Activated CD4-positive, alpha-beta T cell treated with anti-CD3 and anti-CD28 coated beads, Interleukin-2, amount 10 ng/mL, durations not matched to agents 24 days and 14 days (primary cell): ENCODE measurements around the gene TOX3. TPM values are rescaled to one million over a fixed set of nuclear protein-coding genes. Genes with fewer than 3 reads are reported as not detected.

Experiments used
- DNase-seq: peaks from one replicate; pipeline ENCODE4 v3.0.0; 2022
- H3K27ac Mint-ChIP-seq: one replicate; pipeline ENCODE4 v1.8.0; 2022; ENCODE audit warnings: mild to moderate bottlenecking, mixed read lengths
- H3K27me3 Mint-ChIP-seq: one replicate; pipeline ENCODE4 v1.8.0; 2022; ENCODE audit warnings: mixed read lengths
- H3K36me3 Mint-ChIP-seq: one replicate; pipeline ENCODE4 v1.8.0; 2022; ENCODE audit warnings: low read depth, mild to moderate bottlenecking, mixed read lengths
- H3K4me1 Mint-ChIP-seq: one replicate; pipeline ENCODE4 v1.8.0; 2021; ENCODE audit warnings: mixed read lengths
- H3K4me3 Mint-ChIP-seq: one replicate; pipeline ENCODE4 v1.8.0; 2022; ENCODE audit warnings: mild to moderate bottlenecking, moderate library complexity, mixed read lengths
- H3K9me3 Mint-ChIP-seq: one replicate; pipeline ENCODE4 v1.8.0; 2021; ENCODE audit warnings: mixed read lengths
- intact Hi-C: fragments of 100-400 bp; cut with micrococcal nuclease; formaldehyde crosslinking; loops from one replicate; pipeline ENCODE4 v1.15.1; 2023
- total RNA-seq: library from RNA; stranded (reverse); gene quantifications from 2 replicates; pipeline ENCODE4 v1.2.3, GENCODE V29; 2022

The TOX3 gene
- total RNA-seq, 1 donor from 2014 or later: not detected

DNA sequence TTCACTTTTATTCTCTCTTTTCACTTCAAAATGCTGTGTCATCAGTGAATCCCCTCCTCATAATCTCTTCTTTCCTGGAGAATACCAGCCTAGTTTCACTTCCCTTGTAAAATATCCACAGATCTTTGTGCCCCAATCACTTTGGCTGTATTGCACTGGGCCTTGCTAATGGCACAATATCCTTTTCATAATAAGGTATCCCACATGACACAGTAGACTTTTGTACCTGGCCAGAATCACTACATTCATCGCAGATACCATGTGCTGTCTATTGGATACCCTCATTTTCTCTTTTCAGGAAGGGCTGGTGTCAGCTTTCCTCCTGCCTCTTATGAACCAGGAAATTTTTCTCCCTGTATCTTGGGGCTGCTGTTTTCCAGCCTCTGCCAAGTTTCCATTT, 25.7 kb upstream of the TOX3 start:
- H3K27ac Mint-ChIP-seq: no peak overlapping the region
- no peaks in the 10 kb centered on the region for H3K36me3 Mint-ChIP-seq
- no peak overlapping the region for H3K4me3 Mint-ChIP-seq
- H3K4me1 Mint-ChIP-seq: no peaks in the 10 kb centered on the region
- intact Hi-C loops: no loop called here
- no peak for DNase-seq
- no peaks in the 10 kb centered on the region for H3K9me3 Mint-ChIP-seq
- H3K27me3 Mint-ChIP-seq: no peaks in the 10 kb centered on the region

DNA sequence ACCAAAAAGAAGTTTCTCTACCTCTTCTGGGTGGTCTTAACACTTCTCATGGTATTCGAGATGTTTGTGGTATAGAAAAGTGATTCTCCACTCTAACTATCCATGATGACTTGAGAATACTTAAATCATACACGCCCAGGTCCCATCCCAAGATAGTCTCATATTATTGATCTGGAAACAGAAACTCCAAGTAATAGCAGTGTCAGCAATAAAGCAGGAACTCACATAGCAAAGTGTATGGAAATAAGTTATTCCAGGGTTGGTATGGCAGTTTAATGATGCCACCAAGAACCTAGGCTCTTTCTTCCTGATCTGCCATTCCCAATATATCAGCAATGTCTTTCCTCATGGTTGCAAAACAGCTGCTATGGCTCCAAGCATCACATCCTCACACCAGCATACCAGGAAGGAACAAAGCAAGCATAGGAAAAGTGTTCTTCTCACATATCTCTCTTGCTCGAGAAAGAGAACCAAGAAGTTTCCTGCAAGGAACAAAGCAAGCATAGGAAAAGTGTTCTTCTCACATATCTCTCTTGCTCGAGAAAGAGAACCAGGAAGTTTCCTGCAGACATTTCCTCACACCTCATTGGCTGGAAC, 23.6 kb upstream of the TOX3 start:
- H3K36me3 Mint-ChIP-seq: no peaks in the 10 kb centered on the region
- no peaks in the 10 kb centered on the region for H3K4me1 Mint-ChIP-seq
- no peaks in the 10 kb centered on the region for H3K27me3 Mint-ChIP-seq
- no peaks in the 10 kb centered on the region for H3K9me3 Mint-ChIP-seq
- intact Hi-C loops: no loop called here
- DNase-seq: no peak
- no peak overlapping the region for H3K27ac Mint-ChIP-seq
- H3K4me3 Mint-ChIP-seq: no peak overlapping the region

DNA sequence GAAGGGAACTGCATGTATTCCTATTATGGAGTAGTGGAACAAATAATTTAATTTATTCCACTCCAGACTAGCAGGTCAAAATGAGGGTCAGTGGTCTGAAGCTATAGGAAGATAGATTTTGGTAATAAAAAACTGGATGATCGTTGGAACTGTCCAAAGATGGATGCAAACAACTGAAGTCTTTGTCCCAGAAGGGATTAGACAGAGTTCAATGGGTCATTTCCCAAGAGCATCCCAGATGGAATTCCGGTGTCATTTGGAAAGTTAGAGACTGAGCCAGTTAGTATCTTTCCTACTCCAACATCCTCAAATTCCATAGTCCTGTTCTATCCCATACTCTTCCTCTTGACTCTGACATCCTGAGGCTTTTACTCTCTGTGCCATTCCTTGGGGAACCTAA, 22.8 kb upstream of the TOX3 start:
- no peak for DNase-seq
- H3K9me3 Mint-ChIP-seq: no peaks in the 10 kb centered on the region
- H3K27ac Mint-ChIP-seq: no peak overlapping the region
- no peak overlapping the region for H3K4me3 Mint-ChIP-seq
- no peaks in the 10 kb centered on the region for H3K27me3 Mint-ChIP-seq
- no peaks in the 10 kb centered on the region for H3K4me1 Mint-ChIP-seq
- H3K36me3 Mint-ChIP-seq: no peaks in the 10 kb centered on the region
- intact Hi-C loops: no loop called here

DNA sequence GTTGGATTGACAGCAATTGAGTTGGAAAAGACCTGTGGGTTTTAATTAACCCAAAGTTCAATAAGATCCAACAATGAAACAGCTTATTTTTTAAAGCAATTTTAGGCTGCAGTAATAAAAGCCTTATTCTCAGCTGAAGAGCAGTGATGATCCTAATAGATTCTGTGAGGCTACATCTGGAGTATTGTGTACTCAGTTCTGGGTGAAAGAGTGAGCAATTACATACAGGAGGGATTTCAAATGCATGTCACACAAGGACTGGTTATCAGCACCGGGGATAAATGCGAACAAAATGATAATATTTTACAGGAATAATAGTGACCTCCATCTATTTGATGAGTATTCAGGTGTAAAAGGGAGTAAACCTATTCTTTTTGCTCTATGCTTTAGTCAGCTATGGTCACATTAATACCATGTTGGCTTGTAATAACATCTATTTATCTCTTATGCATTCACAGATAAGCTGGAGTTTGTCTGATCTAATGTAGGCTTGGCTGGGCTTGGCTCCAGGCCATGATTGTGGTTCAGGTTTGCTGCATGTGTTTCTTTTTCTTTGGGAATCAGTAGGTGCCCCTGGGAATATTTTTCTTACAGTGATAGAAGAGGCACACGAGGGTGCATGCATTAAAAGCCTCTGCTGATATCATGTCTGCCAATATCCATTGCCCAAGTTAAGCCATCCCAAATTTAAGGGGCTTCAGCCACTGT, 22.2 kb upstream of the TOX3 start:
- no peaks in the 10 kb centered on the region for H3K27me3 Mint-ChIP-seq
- H3K36me3 Mint-ChIP-seq: no peaks in the 10 kb centered on the region
- H3K9me3 Mint-ChIP-seq: no peaks in the 10 kb centered on the region
- no peaks in the 10 kb centered on the region for H3K4me1 Mint-ChIP-seq
- no peak overlapping the region for H3K27ac Mint-ChIP-seq
- intact Hi-C loops: no loop called here
- DNase-seq: no peak
- no peak overlapping the region for H3K4me3 Mint-ChIP-seq

DNA sequence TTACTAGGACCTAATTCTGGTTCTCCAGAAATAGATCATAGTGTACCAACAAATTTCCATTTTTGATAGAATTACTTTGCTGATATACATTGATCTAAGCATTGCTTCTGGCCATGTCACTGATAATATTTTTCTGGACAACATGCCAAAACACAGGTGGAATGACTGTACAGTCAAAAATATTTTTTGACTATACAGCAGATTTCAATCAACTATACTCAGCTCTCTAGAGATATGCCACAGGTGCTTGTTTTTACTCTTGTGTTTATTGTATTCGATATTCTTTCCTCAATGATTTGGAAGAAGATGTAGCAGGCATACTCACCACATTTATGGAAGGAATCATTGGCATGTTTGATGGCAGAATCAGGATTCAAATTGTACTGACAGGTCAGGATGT, 21.6 kb upstream of the TOX3 start:
- no peak overlapping the region for H3K4me3 Mint-ChIP-seq
- H3K36me3 Mint-ChIP-seq: no peaks in the 10 kb centered on the region
- H3K27ac Mint-ChIP-seq: no peak overlapping the region
- H3K27me3 Mint-ChIP-seq: no peaks in the 10 kb centered on the region
- H3K4me1 Mint-ChIP-seq: no peaks in the 10 kb centered on the region
- no peak for DNase-seq
- intact Hi-C loops: no loop called here
- peaks cover 3% of the 10 kb centered on the region for H3K9me3 Mint-ChIP-seq

DNA sequence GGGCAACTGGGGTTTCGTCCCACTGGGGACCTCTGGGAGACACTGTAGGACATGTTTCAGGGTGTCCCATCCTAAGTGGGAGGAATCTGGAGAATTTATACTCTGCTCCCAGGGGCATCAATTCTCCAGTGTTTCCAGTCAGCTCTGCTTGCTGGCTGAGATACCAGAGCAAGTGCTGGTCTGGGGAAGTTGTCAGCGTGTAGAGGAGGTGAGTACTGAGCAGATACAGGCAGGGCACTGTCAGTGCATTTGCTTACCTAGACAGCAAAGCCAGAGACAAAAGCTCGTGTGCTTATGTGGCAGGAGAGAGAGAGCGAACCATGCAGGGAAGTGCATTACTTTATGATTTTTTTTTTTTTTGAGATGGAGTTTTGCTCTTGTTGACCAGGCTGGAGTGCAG, 20.2 kb upstream of the TOX3 start:
- no peaks in the 10 kb centered on the region for H3K27me3 Mint-ChIP-seq
- H3K4me3 Mint-ChIP-seq: no peak overlapping the region
- H3K36me3 Mint-ChIP-seq: no peaks in the 10 kb centered on the region
- DNase-seq: no peak
- intact Hi-C loops: no loop called here
- no peak overlapping the region for H3K27ac Mint-ChIP-seq
- no peaks in the 10 kb centered on the region for H3K4me1 Mint-ChIP-seq
- peaks cover 3% of the 10 kb centered on the region for H3K9me3 Mint-ChIP-seq

DNA sequence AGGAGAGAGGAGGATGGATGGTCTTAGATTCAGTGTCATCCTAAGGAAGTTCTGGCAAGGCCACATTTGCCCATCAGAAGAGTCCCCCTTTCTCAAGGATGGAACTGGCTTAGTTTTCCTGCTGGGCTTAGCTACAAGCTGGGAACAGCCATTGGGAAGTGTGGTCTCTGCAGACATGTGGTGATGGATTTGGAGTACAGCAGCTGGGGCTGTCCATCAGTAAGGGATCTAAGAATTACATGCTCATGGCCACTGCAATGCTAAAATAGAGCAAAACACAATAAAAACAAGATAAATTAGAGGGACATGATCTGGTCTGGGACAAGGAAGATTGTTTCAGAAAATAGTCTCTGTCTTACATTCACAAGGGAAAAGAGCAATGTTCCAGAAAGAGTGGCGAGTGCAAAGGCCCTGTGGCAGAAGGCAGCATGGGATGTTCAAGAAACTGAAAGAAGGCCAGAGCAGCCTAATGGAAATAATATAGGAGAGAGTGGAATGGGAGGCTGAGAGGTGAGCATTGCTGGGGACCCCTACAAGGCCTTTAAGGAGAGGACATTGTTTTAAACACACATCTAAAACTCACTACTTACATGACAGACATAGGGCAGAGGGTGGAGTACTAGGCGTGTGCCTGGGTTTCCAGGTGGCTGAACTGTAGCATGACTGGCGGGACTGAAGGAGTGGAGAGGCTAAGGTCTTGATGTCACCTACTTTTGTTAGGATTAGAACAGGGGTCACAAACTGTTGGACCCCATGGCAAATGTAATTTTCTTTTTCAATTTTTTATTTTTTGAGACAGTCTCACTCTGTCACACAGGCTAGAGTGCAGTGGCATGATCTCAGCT, 17.0 kb upstream of the TOX3 start:
- no peaks in the 10 kb centered on the region for H3K4me1 Mint-ChIP-seq
- no peak overlapping the region for H3K4me3 Mint-ChIP-seq
- no peak for DNase-seq
- H3K27me3 Mint-ChIP-seq: no peaks in the 10 kb centered on the region
- no peak overlapping the region for H3K27ac Mint-ChIP-seq
- H3K36me3 Mint-ChIP-seq: no peaks in the 10 kb centered on the region
- peaks cover 3% of the 10 kb centered on the region for H3K9me3 Mint-ChIP-seq
- intact Hi-C loops: no loop called here

DNA sequence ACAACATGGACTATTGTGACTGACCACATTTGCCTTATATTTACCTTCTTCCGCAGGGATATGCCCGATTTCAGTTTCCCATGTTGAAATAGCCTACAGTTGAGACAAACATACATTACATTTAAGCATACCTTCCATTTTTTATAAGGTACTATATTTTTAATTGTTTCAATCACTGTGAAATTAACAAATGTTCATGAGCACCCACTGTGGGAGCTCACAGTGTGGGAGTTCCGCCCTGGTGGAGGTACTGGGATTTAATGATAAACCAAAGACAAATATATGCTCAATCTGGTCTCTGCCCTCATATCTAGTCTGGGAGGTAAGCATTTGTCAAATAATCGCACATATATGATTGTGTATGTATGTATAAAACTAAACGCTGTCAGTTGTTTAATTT, 15.8 kb upstream of the TOX3 start:
- Mint-ChIP-seq H3K4me1 (no peaks in the 10 kb centered on the region), H3K4me3 (no peak overlapping the region), H3K36me3 (no peaks in the 10 kb centered on the region), H3K27me3 (no peaks in the 10 kb centered on the region), H3K27ac (no peak overlapping the region), H3K9me3 (peaks cover 3% of the 10 kb centered on the region)
- DNase-seq: no peak
- intact Hi-C loops: no loop called here

DNA sequence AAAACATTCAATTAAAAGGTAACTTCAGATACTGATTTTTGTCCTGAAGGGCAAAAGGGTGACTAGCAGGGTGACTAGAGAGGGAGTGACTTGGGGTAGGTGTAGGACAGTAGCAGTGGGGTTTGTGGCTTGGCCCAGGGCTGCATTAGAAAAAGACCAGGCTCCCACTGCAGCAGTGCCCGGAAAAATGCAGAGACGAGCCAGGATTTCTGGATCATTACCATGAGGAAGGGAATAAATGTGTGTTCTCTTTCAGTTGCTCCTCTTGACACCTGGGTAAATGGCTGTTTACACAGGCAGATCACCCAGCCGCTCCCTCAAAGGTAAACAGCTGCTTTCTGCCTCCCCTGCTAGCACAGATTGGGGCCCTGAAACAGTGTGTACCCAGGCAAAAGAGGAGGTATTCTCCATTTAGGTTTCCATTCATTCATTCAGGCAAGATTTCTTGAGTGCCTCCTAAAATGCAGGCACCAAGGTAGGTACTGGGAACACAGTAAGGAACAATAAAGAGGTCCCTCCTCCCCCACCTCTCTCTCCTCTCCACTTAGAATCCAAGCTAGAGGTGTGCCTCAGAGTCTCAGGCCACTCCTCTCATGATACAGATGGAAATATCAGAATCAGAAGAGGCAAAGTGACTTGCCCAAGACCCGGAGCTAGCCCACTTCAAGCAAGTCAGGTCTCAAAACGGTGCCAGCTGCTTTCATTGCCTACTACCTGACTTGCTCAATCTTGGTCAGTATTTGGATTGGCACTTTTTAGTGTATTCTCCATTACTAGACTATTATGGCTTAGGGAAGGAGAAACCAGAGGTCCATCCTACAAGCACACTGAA, 15.2 kb upstream of the TOX3 start:
- H3K27ac Mint-ChIP-seq: no peak overlapping the region
- no peaks in the 10 kb centered on the region for H3K4me1 Mint-ChIP-seq
- H3K36me3 Mint-ChIP-seq: no peaks in the 10 kb centered on the region
- intact Hi-C loops: no loop called here
- no peak for DNase-seq
- H3K9me3 Mint-ChIP-seq: peaks cover 3% of the 10 kb centered on the region
- no peaks in the 10 kb centered on the region for H3K27me3 Mint-ChIP-seq
- H3K4me3 Mint-ChIP-seq: no peak overlapping the region

DNA sequence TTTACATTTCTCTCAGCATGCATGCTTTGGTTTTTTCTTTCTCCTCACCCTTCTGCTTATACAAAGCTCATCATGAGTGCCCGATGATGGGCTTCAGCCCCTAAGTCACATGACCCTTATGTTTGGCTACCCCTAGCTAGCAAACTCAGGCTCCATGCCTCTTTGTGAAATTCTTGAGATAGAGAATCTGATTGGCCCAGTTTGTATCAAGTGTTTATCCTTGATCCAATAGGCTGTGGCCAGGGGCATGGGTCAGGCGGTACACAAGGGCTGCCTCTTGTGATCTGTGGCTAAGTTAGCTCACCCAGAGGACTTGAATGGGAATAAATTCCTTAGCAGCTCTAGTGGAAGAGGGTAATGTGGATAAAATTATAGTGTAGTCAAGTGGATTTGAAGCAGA, 11.5 kb upstream of the TOX3 start:
- intact Hi-C loops: no loop called here
- Mint-ChIP-seq H3K27ac (no peak overlapping the region), H3K36me3 (no peaks in the 10 kb centered on the region), H3K4me3 (no peak overlapping the region), H3K27me3 (no peaks in the 10 kb centered on the region), H3K4me1 (no peaks in the 10 kb centered on the region), H3K9me3 (peaks cover 3% of the 10 kb centered on the region)
- no peak for DNase-seq

DNA sequence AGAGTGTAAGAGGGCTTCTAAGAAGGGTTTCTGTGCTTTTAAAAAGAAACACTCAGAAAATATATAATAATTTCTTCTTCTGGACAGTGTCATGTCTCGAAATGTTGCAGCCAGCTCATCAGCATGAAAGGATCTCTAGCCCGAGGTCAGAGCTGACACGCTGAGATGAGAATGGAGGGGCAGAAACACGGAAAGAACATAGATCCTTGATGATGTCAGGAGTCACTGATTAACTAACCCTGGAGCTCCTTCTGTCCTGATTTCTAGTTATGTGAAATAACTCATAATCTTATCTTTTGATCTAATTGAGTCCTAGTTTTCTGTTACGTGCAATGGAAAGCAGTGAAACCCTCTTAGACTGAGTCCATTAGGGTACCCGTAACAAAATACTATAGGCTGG, 10.3 kb upstream of the TOX3 start:
- Mint-ChIP-seq H3K4me3 (no peak overlapping the region), H3K4me1 (no peaks in the 10 kb centered on the region), H3K9me3 (peaks cover 3% of the 10 kb centered on the region), H3K27me3 (no peaks in the 10 kb centered on the region), H3K36me3 (no peaks in the 10 kb centered on the region), H3K27ac (no peak overlapping the region)
- intact Hi-C loops: no loop called here
- no peak for DNase-seq

DNA sequence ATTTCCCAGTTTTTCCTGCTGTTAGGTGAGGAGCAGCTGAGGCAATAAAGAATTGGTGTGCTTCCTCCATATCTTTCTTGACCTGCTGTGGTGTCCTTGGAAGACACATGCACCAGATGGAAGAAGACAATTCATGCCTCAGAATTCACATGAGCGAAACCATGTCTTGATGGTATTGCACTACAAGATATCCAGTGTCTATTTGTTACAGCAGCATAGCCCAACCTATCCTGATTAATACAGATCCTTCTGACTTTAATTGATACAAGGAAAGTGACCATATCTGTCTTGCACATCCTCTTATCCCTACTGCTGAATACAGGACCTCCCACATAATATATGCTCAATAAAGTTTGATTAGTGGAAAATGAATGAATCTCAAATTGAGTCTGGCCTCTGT, 9.1 kb upstream of the TOX3 start:
- H3K27me3 Mint-ChIP-seq: no peaks in the 10 kb centered on the region
- DNase-seq: no peak
- H3K36me3 Mint-ChIP-seq: no peaks in the 10 kb centered on the region
- no peak overlapping the region for H3K27ac Mint-ChIP-seq
- H3K9me3 Mint-ChIP-seq: peaks cover 3% of the 10 kb centered on the region
- intact Hi-C loops: no loop called here
- no peak overlapping the region for H3K4me3 Mint-ChIP-seq
- H3K4me1 Mint-ChIP-seq: no peaks in the 10 kb centered on the region

DNA sequence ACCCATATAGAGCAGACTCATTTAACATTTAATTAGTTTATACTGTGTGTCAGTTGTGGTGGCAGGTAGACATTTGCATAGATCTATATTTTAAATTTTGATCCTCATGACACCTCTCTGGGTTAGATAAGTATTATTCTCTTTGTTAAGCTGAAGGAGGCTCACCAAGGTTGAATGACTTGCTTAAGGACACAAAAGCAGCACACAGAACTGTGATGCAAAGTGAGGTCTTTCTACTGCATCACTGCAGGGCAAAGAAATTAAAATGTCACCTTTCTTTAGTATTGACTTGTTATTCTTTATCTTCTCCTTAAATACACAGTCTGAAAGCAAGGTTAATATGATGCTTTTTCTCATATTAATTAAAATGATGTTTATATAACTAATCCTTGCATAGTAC, 8.6 kb upstream of the TOX3 start:
- intact Hi-C loops: no loop called here
- DNase-seq: no peak
- H3K27ac Mint-ChIP-seq: no peak overlapping the region
- no peaks in the 10 kb centered on the region for H3K27me3 Mint-ChIP-seq
- H3K9me3 Mint-ChIP-seq: peaks cover 4% of the 10 kb centered on the region
- H3K4me3 Mint-ChIP-seq: no peak overlapping the region
- H3K4me1 Mint-ChIP-seq: no peaks in the 10 kb centered on the region
- no peaks in the 10 kb centered on the region for H3K36me3 Mint-ChIP-seq

DNA sequence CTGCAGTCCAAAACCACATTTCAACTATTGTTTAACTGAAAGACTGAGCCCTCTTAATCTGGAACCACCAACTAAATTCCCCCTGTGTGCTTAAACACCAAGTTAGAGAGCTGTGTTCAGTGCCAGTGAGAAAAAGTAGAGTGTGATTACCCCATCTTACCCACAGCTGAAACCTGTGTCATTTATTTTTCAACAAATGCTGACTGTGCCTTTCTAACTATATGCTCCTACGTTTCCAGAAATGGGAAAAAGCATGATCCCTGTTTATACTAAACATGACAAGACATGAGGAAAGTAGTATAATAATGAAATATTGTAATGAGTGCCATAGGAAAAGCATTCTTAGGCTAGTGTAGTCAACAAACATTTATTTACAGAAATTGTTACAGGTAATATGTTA, 7.4 kb upstream of the TOX3 start:
- intact Hi-C loops: no loop called here
- H3K4me1 Mint-ChIP-seq: no peaks in the 10 kb centered on the region
- DNase-seq: no peak
- H3K36me3 Mint-ChIP-seq: no peaks in the 10 kb centered on the region
- H3K4me3 Mint-ChIP-seq: no peak overlapping the region
- H3K27me3 Mint-ChIP-seq: peaks cover 2% of the 10 kb centered on the region
- peaks cover 6% of the 10 kb centered on the region for H3K9me3 Mint-ChIP-seq
- no peak overlapping the region for H3K27ac Mint-ChIP-seq
